Heart right ventricle (tissue), 16 donors: ENCODE results near the gene SEMA4B. TPM values are rescaled to one million over a fixed set of nuclear protein-coding genes. Genes with fewer than 3 reads are reported as not detected.
"Not testable (repeated sequence)": the region's sequence is repeated elsewhere in the genome, so short reads cannot be mapped to it uniquely, and the experiment has no call there.

ENCODE experiments used
- ATAC-seq, 8 donors: fragments of 200-7000 bp; cut with Tn5 transposase; one replicate each; pipeline ENCODE4 v1.9.1; 2020; ENCODE audit warnings: mild to moderate bottlenecking in 8 of 8, moderate library complexity in 8 of 8, moderate number of reproducible peaks in 1 of 8
- DNase-seq, 2 donors: peaks; one replicate each; pipeline ENCODE4 v3.0.0-alpha.2; 2020
- H3K27ac ChIP-seq, 10 donors: fragments of 200-600 bp; sonication (generic) in 2 of 10; one replicate each; pipeline versions ENCODE4 v1.5.0 to v1.8.0; 2020 to 2022; ENCODE audit warnings: mild to moderate bottlenecking in 3 of 10
- H3K27me3 ChIP-seq, 7 donors: fragments of 200-600 bp; one replicate each; pipeline ENCODE4 v1.8.0; 2021 to 2022; ENCODE audit warnings: mild to moderate bottlenecking in 2 of 7
- H3K36me3 ChIP-seq, 9 donors: fragments of 200-600 bp; sonication (generic) in 1 of 9; one replicate each; pipeline versions ENCODE4 v1.5.0 to v1.8.0; 2020 to 2022; ENCODE audit warnings: mild to moderate bottlenecking in 2 of 9
- H3K4me1 ChIP-seq, 9 donors: fragments of 200-600 bp; sonication (generic) in 1 of 9; one replicate each; pipeline versions ENCODE4 v1.5.0 to v1.8.0; 2020 to 2022; ENCODE audit warnings: mild to moderate bottlenecking in 4 of 9
- H3K4me3 ChIP-seq, 10 donors: fragments of 200-600 bp; sonication (generic) in 2 of 10; one replicate each; pipeline versions ENCODE4 v1.5.0 to v1.8.0; 2020 to 2022; ENCODE audit warnings: mild to moderate bottlenecking in 7 of 10, moderate library complexity in 2 of 10
- H3K9me3 ChIP-seq, 11 donors: fragments of 200-600 bp in 10 of 11; sonication (generic) in 2 of 11; one replicate each; pipeline versions ENCODE4 v1.5.0 to v1.8.0; 2013 to 2022; ENCODE audit warnings: mild to moderate bottlenecking in 2 of 11, control low read depth in 1 of 11, moderate library complexity in 1 of 11
- WGBS, 2 donors: extraction: QIAGEN DNeasy Blood & Tissue Kit; methylation state at CpG; one replicate each; pipeline ENCODE4 v1.1.7; 2013; ENCODE audit warnings: inconsistent platforms in 1 of 2; 5-methylcytosine and 5-hydroxymethylcytosine counted together
- intact Hi-C, 10 donors: fragments of 100-400 bp; cut with DNase I; formaldehyde crosslinking; loops; one replicate each; pipeline versions ENCODE4 v1.11.1 to v1.14.2; 2022
- polyA plus RNA-seq, 2 donors: library from polyadenylated mRNA; stranded (reverse); fragments of 200-250 nt; gene quantifications; one replicate each; pipeline ENCODE4 v1.2.3, GENCODE V29; 2013
- total RNA-seq, 10 donors: library from RNA; stranded (reverse); fragmentation: NEBNext Ultra II Directional in 3 of 10; extraction: Animal tissue kit (Norgen Biotek cat#: 25700) in 3 of 10; gene quantifications; one replicate each; pipeline versions ENCODE4 v1.2.1 to v1.2.4, GENCODE V29; 2021 to 2023
- TF ChIP-seq, protein P1 (sequence below), 9 donors: fragments of 200-600 bp; sonication (generic) in 2 of 9; IDR thresholded peaks; one replicate each; pipeline versions ENCODE4 v1.5.0 to v1.8.0; 2021 to 2022; ENCODE audit warnings: antibody characterized with exemption in 9 of 9, mild to moderate bottlenecking in 5 of 9, moderate library complexity in 1 of 9
- donor health status: Arrhythmogenic right ventricular cardiomyopathy.
- donor health status: ischemic (EF 13 %, LVEDD 7.1; RV severe dilation, severe dysfunction).
- donor health status: healthy with polysubstance abuse.
- donor health status: DM: no; HTN: yes; CAD: no.
- donor health status: DM: no; HTN: no; CAD: no.
- donor health status: ischemic (EF 25% LVEDD 6.9; RV normal size, moderate dysfunction).
- donor health status: ischemic (EF 25% LVEDD 5.7; RV mildly dilated, moderate dysfunction).
- donor health status: healthy.
- donor health status: DM: yes; HTN: yes; CAD: no.
- donor health status: Ischemic cardiomyopathy.
- donor health status: ischemic (EF 35%, LVEDD 5.7; RV mildly dilated, moderate dysfunction).
- donor health status: nonischemic (EF 11% LVEDD 7.7; RV severe dilation, severe dysfunction).
- donor health status: DM: yes; HTN: yes; CAD: no.
- donor health status: PGD.
- donor health status: ischemic (EF 29% LVEDD 5.4; RV normal size, mild dysfunction).
- donor health status: nonischemic (EF 23%, LVEDD 6.1; RV moderate dilation, normal function).

Gene SEMA4B
- total and polyA plus RNA-seq, 12 donors, result 9.9 to 76.7 (median 18.4) TPM

GRCh38 chr15:90257776-90258175 lies 56.6 kb downstream of the SEMA4B start:
- 73 to 86% methylated on average over 7 of the region's 7 CpGs for WGBS, 2 donors
- ATAC-seq, result no peak

DNA sequence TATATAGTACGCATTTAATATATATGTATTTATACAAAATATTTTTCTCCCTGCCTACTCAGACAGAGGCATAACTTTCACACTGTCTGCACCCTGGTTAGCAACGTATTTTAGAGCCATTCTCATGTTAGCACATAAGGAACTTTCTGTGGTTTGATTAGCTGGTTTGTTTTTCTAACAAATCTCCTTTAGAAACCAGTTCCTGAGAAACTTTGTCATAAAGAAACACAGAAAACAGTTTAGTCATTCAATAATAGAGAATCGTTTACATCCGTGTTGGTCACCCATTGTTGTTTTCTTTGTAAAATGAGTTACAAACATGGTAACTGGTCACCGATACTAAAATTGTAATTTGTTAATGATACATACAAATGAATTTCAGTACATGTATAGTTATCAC lies 58.4 kb downstream of the SEMA4B start:
- H3K4me3 ChIP-seq, result no peak overlapping the region
- H3K9me3 ChIP-seq, result no peaks in the 10 kb centered on the region
- ATAC-seq (no peak), DNase-seq (no peak)
- H3K36me3 ChIP-seq, result no peaks in the 10 kb centered on the region
- TF ChIP-seq, protein P1, sequence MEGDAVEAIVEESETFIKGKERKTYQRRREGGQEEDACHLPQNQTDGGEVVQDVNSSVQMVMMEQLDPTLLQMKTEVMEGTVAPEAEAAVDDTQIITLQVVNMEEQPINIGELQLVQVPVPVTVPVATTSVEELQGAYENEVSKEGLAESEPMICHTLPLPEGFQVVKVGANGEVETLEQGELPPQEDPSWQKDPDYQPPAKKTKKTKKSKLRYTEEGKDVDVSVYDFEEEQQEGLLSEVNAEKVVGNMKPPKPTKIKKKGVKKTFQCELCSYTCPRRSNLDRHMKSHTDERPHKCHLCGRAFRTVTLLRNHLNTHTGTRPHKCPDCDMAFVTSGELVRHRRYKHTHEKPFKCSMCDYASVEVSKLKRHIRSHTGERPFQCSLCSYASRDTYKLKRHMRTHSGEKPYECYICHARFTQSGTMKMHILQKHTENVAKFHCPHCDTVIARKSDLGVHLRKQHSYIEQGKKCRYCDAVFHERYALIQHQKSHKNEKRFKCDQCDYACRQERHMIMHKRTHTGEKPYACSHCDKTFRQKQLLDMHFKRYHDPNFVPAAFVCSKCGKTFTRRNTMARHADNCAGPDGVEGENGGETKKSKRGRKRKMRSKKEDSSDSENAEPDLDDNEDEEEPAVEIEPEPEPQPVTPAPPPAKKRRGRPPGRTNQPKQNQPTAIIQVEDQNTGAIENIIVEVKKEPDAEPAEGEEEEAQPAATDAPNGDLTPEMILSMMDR (IDR thresholded peaks at IDR 0.05), result no peak
- peaks cover 0 to 15% (median 4%) of the 10 kb centered on the region in 9 donors for H3K4me1 ChIP-seq
- no peaks in the 10 kb centered on the region for H3K27me3 ChIP-seq
- intact Hi-C loops, result no loop called here
- WGBS, 2 donors, result 87 to 91% methylated on average over 5 of the region's 5 CpGs
- H3K27ac ChIP-seq, result no peak overlapping the region

More at GRCh38 chr15:90257776-90258175, 56.6 kb downstream of the SEMA4B start:
- no peak for DNase-seq
- Histone ChIP-seq H3K27ac (no peak overlapping the region), H3K4me1 (peaks cover 0 to 10% (median 0%) of the 10 kb centered on the region in 9 donors), H3K9me3 (no peaks in the 10 kb centered on the region), H3K4me3 (no peak overlapping the region), H3K27me3 (no peaks in the 10 kb centered on the region), H3K36me3 (no peaks in the 10 kb centered on the region)
- TF ChIP-seq, protein P1 (IDR thresholded peaks at IDR 0.05), result no peak
- intact Hi-C loops, result no loop called here

- H3K27ac ChIP-seq, H3K27me3 ChIP-seq, H3K9me3 ChIP-seq, H3K36me3 ChIP-seq, H3K4me3 ChIP-seq, DNase-seq, intact Hi-C loops, ATAC-seq: not testable (repeated sequence)
- 69 to 75% methylated on average over 5 to 6 of the region's 6 CpGs for WGBS, 2 donors
- H3K4me1 ChIP-seq, result peaks cover 0 to 21% (median 8%) of the 10 kb centered on the region in 9 donors
Measured at GRCh38 chr15:90260731-90261130, 59.6 kb downstream of the SEMA4B start.

GRCh38 chr15:90261811-90262210 lies 60.7 kb downstream of the SEMA4B start:
- WGBS, 2 donors, result 89 to 93% methylated on average over 5 of the region's 5 CpGs
- Histone ChIP-seq H3K9me3 (no peaks in the 10 kb centered on the region), H3K36me3 (no peaks in the 10 kb centered on the region), H3K4me1 (peaks cover 3 to 28% (median 13%) of the 10 kb centered on the region in 9 donors), H3K27ac (no peak overlapping the region), H3K4me3 (no peak overlapping the region), H3K27me3 (no peaks in the 10 kb centered on the region)
- TF ChIP-seq, protein P1 (IDR thresholded peaks at IDR 0.05), result no peak
- DNase-seq, result no peak
- intact Hi-C loops, result no loop called here
- ATAC-seq, result no peak

GRCh38 chr15:90262426-90262825 lies 61.3 kb downstream of the SEMA4B start:
- peaks cover 9 to 34% (median 19%) of the 10 kb centered on the region in 9 donors for H3K4me1 ChIP-seq
- ATAC-seq (no peak), DNase-seq (no peak)
- H3K27me3 ChIP-seq, result no peaks in the 10 kb centered on the region
- intact Hi-C loops, result no loop called here
- 70 to 80% methylated on average over 5 of the region's 5 CpGs for WGBS, 2 donors
- no peak overlapping the region for H3K27ac ChIP-seq
- H3K36me3 ChIP-seq, result peaks cover 0 to 6% (median 0%) of the 10 kb centered on the region in 9 donors
- TF ChIP-seq, protein P1 (IDR thresholded peaks at IDR 0.05), result no peak
- no peak overlapping the region for H3K4me3 ChIP-seq
- no peaks in the 10 kb centered on the region for H3K9me3 ChIP-seq
